Retinal pigment epithelial cell (primary cell): ENCODE data around the gene CPEB1.

ENCODE experiments used
- DNase-seq: peaks from one replicate; pipeline ENCODE4 v3.0.0-alpha.2; 2010; ENCODE audit warnings: low read depth
- H3K4me3 ChIP-seq: 2 replicates; pipeline ENCODE4 v1.5.1; 2011; ENCODE audit warnings: mild to moderate bottlenecking, low read length, control low read depth, moderate library complexity
- TF ChIP-seq, protein P1 (sequence below): conservative IDR thresholded peaks from 2 replicates; pipeline ENCODE4 v1.5.1; 2011; ENCODE audit warnings: low read depth, low read length, control low read depth, inconsistent platforms

Gene CPEB1

DNA sequence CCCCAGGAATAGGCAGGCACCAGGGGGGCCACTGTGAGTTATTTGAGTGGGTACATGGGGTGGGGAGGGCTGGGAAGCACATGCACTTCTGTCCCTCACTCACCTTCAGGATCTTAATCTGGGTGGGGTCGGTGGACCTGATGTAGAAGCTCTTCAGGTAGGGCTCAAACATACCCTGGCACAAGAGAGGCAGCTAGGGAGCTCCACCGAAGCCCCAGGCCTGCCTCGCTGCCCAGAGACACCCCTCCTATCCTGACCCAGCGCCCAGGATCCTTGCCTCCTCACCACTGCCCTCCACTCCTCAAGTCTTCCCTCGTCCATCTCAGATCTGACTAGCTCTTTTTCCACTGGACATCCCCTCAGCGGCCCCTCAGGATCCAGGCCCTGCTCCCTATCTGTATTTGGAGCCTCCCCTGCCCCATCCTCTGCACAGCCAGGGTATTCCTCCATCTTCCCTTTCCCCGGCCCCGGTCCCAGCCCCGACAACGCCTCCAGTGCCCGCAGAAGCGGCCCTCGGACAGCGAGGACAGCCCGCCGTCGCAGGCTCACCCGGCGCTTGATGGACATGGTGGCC lies 32.5 kb upstream of the CPEB1 start:
- TF ChIP-seq, protein P1, sequence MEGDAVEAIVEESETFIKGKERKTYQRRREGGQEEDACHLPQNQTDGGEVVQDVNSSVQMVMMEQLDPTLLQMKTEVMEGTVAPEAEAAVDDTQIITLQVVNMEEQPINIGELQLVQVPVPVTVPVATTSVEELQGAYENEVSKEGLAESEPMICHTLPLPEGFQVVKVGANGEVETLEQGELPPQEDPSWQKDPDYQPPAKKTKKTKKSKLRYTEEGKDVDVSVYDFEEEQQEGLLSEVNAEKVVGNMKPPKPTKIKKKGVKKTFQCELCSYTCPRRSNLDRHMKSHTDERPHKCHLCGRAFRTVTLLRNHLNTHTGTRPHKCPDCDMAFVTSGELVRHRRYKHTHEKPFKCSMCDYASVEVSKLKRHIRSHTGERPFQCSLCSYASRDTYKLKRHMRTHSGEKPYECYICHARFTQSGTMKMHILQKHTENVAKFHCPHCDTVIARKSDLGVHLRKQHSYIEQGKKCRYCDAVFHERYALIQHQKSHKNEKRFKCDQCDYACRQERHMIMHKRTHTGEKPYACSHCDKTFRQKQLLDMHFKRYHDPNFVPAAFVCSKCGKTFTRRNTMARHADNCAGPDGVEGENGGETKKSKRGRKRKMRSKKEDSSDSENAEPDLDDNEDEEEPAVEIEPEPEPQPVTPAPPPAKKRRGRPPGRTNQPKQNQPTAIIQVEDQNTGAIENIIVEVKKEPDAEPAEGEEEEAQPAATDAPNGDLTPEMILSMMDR, result no peak
- H3K4me3 ChIP-seq, result peak overlapping the region; percentile 37
- no peak for DNase-seq

DNA sequence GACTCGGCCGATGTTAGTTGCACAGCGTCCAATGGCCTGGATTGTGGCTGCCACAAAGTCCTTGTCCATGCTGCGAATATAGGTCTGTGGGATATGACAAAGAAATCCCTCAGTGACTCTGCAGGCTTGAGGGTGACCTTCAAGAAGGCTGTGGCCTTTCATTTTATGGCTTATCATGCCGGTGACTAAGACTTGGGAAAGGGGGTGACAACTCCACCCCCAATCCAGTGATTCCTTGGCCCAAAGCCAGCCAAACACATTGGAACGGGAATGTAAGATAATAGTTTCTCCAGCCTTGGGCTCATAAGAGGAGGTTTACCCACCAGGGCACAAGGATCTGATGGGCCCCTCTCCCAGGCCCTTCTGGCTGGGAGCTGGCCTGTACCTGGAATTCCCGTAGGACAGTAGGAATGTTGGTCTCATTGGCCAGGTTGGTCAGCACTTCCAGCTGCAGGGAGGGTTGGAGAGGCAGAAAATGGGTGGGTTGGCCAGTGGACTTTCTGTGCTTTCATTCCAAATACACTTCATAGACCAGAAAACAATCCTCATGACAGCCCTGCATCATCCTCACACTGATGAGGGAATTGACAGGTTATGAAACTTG lies 30.7 kb upstream of the CPEB1 start:
- no peak for DNase-seq
- TF ChIP-seq, protein P1, result no peak

DNA sequence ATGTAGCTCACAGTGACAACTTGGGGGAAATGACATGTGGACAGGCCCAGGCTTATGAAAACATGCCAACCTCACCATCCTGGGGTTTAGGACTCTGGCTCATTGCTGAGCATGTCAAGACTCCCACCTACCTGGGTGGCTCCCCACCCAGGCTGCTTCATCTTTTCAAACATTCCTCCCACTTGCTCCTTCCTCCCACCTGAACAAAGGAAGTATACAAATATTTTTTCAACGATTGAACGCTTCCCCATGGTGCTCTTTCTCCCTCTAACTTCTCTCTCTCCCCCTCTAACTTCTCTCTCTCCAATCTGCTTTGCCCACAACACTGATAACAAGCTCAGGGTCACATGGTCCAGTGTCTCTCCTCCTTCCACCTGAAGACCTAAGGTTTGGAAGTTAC lies 27.7 kb upstream of the CPEB1 start:
- H3K4me3 ChIP-seq, result no peak overlapping the region
- DNase-seq, result no peak
- TF ChIP-seq, protein P1, result no peak

More for the DNA sequence above, 30.7 kb upstream of the CPEB1 start:
- no peak overlapping the region for H3K4me3 ChIP-seq

DNA sequence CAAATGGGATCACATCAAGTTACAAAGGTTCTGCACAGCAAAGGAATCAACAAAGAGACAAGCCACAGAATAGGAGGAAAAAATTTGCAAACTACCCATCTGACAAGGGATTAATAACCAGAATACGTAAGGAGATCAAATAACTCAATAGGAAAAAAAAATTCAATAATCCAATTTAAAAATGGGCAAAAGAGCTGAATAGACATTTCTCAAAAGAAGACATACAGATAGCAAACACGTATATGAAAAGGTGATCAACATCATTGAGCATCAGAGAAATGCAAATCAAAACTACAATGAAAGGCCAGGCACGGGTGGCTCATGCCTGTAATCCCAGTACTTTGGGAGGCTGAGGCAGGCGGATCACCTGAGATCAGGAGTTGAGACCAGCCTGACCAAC lies 23.5 kb upstream of the CPEB1 start:
- no peak overlapping the region for H3K4me3 ChIP-seq
- TF ChIP-seq, protein P1, result no peak
- DNase-seq, result no peak

DNA sequence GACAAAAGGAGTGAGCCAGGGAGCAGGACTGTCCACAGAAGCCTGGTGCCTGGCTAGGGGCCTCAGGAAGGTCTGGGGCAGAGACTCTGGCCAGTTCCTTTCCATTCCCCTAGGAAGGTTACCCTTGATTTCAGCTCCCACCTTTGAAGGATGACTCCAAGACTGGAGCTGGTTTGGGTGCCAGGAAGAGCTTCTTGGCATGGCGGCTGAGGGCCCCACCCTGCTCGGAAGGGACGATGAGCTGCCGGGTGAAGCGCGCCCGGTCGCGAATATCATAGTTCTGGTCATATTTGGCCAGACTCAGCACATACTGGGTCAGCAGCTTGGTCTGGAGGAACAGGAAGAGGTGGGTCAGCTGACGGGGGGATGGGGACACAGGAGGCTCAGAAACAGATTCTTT lies 19.4 kb upstream of the CPEB1 start:
- H3K4me3 ChIP-seq, result no peak overlapping the region
- DNase-seq, result no peak
- TF ChIP-seq, protein P1, result no peak

DNA sequence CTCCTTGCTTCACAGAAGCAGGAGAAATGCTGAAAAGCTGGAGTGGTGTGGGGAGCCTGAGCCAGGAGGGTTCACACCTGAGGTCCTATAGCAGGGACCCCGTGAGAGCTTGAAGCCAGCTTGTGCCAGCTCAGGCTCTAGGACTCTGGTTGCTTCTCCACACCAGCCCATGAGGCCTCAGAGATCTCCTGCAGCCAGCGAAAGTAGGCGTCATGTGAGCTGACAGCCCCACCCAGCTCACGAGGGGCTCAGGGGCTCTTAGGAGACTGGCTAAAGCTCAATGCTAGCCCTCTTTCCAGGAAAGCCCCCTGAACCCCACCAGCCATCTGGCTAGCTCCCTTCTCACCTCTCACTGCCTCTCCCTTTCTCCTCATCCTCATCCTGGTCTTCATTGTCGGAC lies 16.9 kb upstream of the CPEB1 start:
- TF ChIP-seq, protein P1, result no peak
- no peak overlapping the region for H3K4me3 ChIP-seq
- DNase-seq, result no peak

DNA sequence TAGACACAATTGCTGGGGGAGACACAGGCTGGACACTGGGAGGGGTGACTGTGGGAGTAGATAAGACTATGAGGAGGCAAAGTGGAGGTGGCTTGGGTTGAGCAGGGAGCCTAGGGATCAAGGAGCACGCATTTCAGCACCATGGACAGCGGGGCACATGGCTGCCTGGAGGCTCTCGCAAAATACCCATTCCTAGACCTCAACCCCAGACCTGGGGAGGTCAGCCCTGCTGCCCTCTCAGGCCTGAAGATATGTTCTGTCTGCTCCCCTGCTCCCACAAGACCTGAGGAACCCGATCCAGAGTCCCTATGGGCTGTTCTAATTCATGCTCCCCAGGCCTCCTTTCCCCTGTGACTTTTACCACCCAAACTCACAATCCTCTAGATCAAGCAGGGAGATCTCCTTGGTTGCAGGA lies 16.0 kb upstream of the CPEB1 start:
- TF ChIP-seq, protein P1, result no peak
- DNase-seq, result no peak
- no peak overlapping the region for H3K4me3 ChIP-seq
